ENCODE measurements around the gene MTHFD1L.

GRCh38 chr6:150999576-150999975 is 134.1 kb downstream of the MTHFD1L start:
- no peak for TF ChIP-seq ZNF274 (IDR thresholded peaks at IDR 0.05; ENCODE audit: low read depth, low read length)
- no peak for TF ChIP-seq YY1 (IDR thresholded peaks at IDR 0.05; ENCODE audit: insufficient read depth, insufficient read length)
- TF ChIP-seq SUZ12 (IDR thresholded peaks at IDR 0.05; ENCODE audit: extremely low read depth, insufficient read depth, insufficient read length): no peak

All from NT2/D1 (cell line).